Hepatocyte (in vitro differentiated cells): ENCODE results near the gene SYCN. TPM values are rescaled to one million over a fixed set of nuclear protein-coding genes. Genes with fewer than 3 reads are reported as not detected.

Experiments used
- DNase-seq: peaks from one replicate; pipeline ENCODE4 v3.0.0-alpha.2; 2016; ENCODE audit warnings: low spot score
- H2AFZ ChIP-seq: fragments of 200-600 bp; sonication (generic); 2 replicates; pipeline ENCODE4 v1.6.0; 2016; ENCODE audit warnings: antibody characterized with exemption, mild to moderate bottlenecking
- H3K27ac ChIP-seq: fragments of 200-600 bp; sonication (generic); 2 replicates; pipeline ENCODE4 v1.5.1; 2016; ENCODE audit warnings: mild to moderate bottlenecking
- H3K27me3 ChIP-seq: fragments of 200-600 bp; sonication (generic); 2 replicates; pipeline ENCODE4 v1.6.1; 2016
- H3K36me3 ChIP-seq: fragments of 200-600 bp; sonication (generic); replicated peaks from 2 replicates; pipeline ENCODE4 v1.5.1; 2016; ENCODE audit warnings: low read depth; ENCODE audit not compliant: insufficient read depth
- H3K4me1 ChIP-seq: fragments of 200-600 bp; sonication (generic); 2 replicates; pipeline ENCODE4 v1.5.1; 2016; ENCODE audit warnings: mild to moderate bottlenecking, moderate library complexity; ENCODE audit not compliant: insufficient read depth
- H3K4me2 ChIP-seq: fragments of 200-600 bp; sonication (generic); 2 replicates; pipeline ENCODE4 v1.6.0; 2016
- H3K4me3 ChIP-seq: fragments of 200-600 bp; sonication (generic); 2 replicates; pipeline ENCODE4 v1.5.1; 2016; ENCODE audit warnings: mild to moderate bottlenecking
- H3K79me2 ChIP-seq: fragments of 200-600 bp; sonication (generic); 2 replicates; pipeline ENCODE4 v1.6.0; 2017; ENCODE audit warnings: mild to moderate bottlenecking
- H3K9me2 ChIP-seq: fragments of 200-600 bp; sonication (generic); replicated peaks from 2 replicates; pipeline ENCODE4 v1.6.0; 2017; ENCODE audit warnings: mild to moderate bottlenecking; ENCODE audit not compliant: insufficient read depth
- H3K9me3 ChIP-seq: fragments of 200-600 bp; sonication (generic); 2 replicates; pipeline ENCODE4 v1.5.1; 2016; ENCODE audit warnings: low read depth, mild to moderate bottlenecking
- H4K20me1 ChIP-seq: fragments of 200-600 bp; sonication (generic); 2 replicates; pipeline ENCODE4 v1.6.0; 2016; ENCODE audit warnings: mild to moderate bottlenecking; ENCODE audit not compliant: insufficient read depth, poor library complexity, severe bottlenecking
- CTCF ChIP-seq: fragments of 200-600 bp; sonication (generic); IDR thresholded peaks from 2 replicates; pipeline ENCODE4 v1.5.1; 2016; ENCODE audit warnings: antibody characterized with exemption, mild to moderate bottlenecking; ENCODE audit not compliant: poor library complexity
- EZH2 ChIP-seq: fragments of 200-600 bp; sonication (generic); IDR thresholded peaks from 2 replicates; pipeline ENCODE4 v1.6.1; 2016; ENCODE audit warnings: antibody characterized with exemption, mild to moderate bottlenecking, borderline replicate concordance
- EZH2phosphoT487 ChIP-seq: fragments of 200-600 bp; sonication (generic); IDR thresholded peaks from one replicate; pipeline ENCODE4 v1.6.1; 2018; ENCODE audit warnings: antibody characterized with exemption, mild to moderate bottlenecking, low read depth, moderate library complexity; ENCODE audit not compliant: unreplicated experiment, severe bottlenecking
- WGBS: methylation state at CpG from one replicate; pipeline ENCODE4 v1.1.6; 2016; ENCODE audit warnings: low lambda C conversion rate; ENCODE audit errors: missing lambda C conversion rate; 5-methylcytosine and 5-hydroxymethylcytosine counted together
- polyA plus RNA-seq: library from polyadenylated mRNA; unstranded; fragments of >200 nt; fragmentation: Nextera tagmentation; extraction: Ambion mirVana; gene quantifications from 2 replicates; pipeline ENCODE4 v1.2.1, GENCODE V29; 2016
- total RNA-seq: library from RNA; depleted of rRNA; stranded (reverse); fragments of >200 nt; gene quantifications from 2 replicates; pipeline ENCODE4 v1.2.3, GENCODE V29; 2014

The SYCN gene
- total and polyA plus RNA-seq, 2 experiments from 2014 or later, result 0.37 to 2.5 TPM

GRCh38 chr19:39167461-39168257 lies 36.4 kb downstream of the SYCN start:
- Histone ChIP-seq H4K20me1 (peaks cover 43% of the 10 kb centered on the region), H3K4me3 (no peak overlapping the region), H2AFZ (no peak overlapping the region), H3K9me3 (no peaks in the 10 kb centered on the region), H3K4me1 (peaks cover 21% of the 10 kb centered on the region), H3K4me2 (peak overlapping the region; percentile 39), H3K27ac (peak overlapping the region; percentile 78), H3K27me3 (no peaks in the 10 kb centered on the region), H3K9me2 (no peaks in the 10 kb centered on the region), H3K79me2 (peaks cover 56% of the 10 kb centered on the region), H3K36me3 (no peaks in the 10 kb centered on the region)
- WGBS, result 75% methylated on average over 14 of the region's 25 CpGs
- TF ChIP-seq CTCF, result no peak
- no peak for TF ChIP-seq EZH2
- TF ChIP-seq EZH2phosphoT487, result no peak
- DNase-seq, result peak; percentile 54

GRCh38 chr19:39166571-39167391 lies 37.3 kb downstream of the SYCN start:
- Histone ChIP-seq H4K20me1 (peaks cover 48% of the 10 kb centered on the region), H3K9me2 (no peaks in the 10 kb centered on the region), H3K79me2 (peaks cover 64% of the 10 kb centered on the region), H2AFZ (no peak overlapping the region), H3K4me2 (peak overlapping the region; percentile 39), H3K9me3 (no peaks in the 10 kb centered on the region), H3K27ac (peak overlapping the region; percentile 78), H3K27me3 (no peaks in the 10 kb centered on the region), H3K36me3 (no peaks in the 10 kb centered on the region), H3K4me3 (no peak overlapping the region), H3K4me1 (peaks cover 21% of the 10 kb centered on the region)
- 76% methylated on average over 17 of the region's 24 CpGs for WGBS
- TF ChIP-seq EZH2, result no peak
- TF ChIP-seq EZH2phosphoT487, result no peak
- no peak for TF ChIP-seq CTCF
- peak; percentile 73 for DNase-seq

- Histone ChIP-seq H3K4me3 (no peak overlapping the region), H3K36me3 (no peaks in the 10 kb centered on the region), H2AFZ (no peak overlapping the region), H3K79me2 (peaks cover 74% of the 10 kb centered on the region), H3K27me3 (no peaks in the 10 kb centered on the region), H4K20me1 (peaks cover 55% of the 10 kb centered on the region), H3K9me3 (no peaks in the 10 kb centered on the region), H3K4me1 (peaks cover 22% of the 10 kb centered on the region), H3K27ac (no peak overlapping the region), H3K4me2 (no peak overlapping the region), H3K9me2 (no peaks in the 10 kb centered on the region)
- 95% methylated on average over 7 of the region's 7 CpGs for WGBS
- no peak for DNase-seq
- TF ChIP-seq CTCF (no peak), EZH2 (no peak), EZH2phosphoT487 (no peak)
These were observed 38.2 kb downstream of the SYCN start for GRCh38 chr19:39165857-39166256.
